Smooth muscle cell (in vitro differentiated cells): ENCODE results near the gene MRTO4. TPM values are rescaled to one million over a fixed set of nuclear protein-coding genes. Genes with fewer than 3 reads are reported as not detected.
A peak's percentile ranks its signal among the peaks of the same experiment; 100 is the strongest.

Source experiments
- DNase-seq: peaks from one replicate; lab custom pipeline; 2025; ENCODE audit not compliant: unreplicated experiment; lab: John Stamatoyannopoulos, UW
- H2AFZ ChIP-seq: fragments of 200-600 bp; sonication (generic); 2 replicates; pipeline ENCODE4 v1.6.0; 2016; ENCODE audit warnings: antibody characterized with exemption, low read depth, mild to moderate bottlenecking
- H3F3A ChIP-seq: fragments of 200-600 bp; sonication (generic); 2 replicates; pipeline ENCODE4 v1.6.0; 2017; ENCODE audit warnings: antibody characterized with exemption, low read depth
- H3K27ac ChIP-seq: fragments of 200-600 bp; sonication (generic); 2 replicates; pipeline ENCODE4 v1.5.1; 2016; ENCODE audit warnings: low read depth, mild to moderate bottlenecking
- H3K27me3 ChIP-seq: fragments of 200-600 bp; sonication (generic); 2 replicates; pipeline ENCODE4 v1.6.1; 2016; ENCODE audit warnings: low read depth, mild to moderate bottlenecking
- H3K36me3 ChIP-seq: fragments of 200-600 bp; sonication (generic); 2 replicates; pipeline ENCODE4 v1.5.1; 2016; ENCODE audit warnings: low read depth
- H3K4me1 ChIP-seq: fragments of 200-600 bp; sonication (generic); 2 replicates; pipeline ENCODE4 v1.5.1; 2016; ENCODE audit warnings: low read depth
- H3K4me2 ChIP-seq: fragments of 200-600 bp; sonication (generic); 2 replicates; pipeline ENCODE4 v1.6.0; 2016; ENCODE audit warnings: mild to moderate bottlenecking
- H3K4me3 ChIP-seq: fragments of 200-600 bp; sonication (generic); 2 replicates; pipeline ENCODE4 v1.5.1; 2016; ENCODE audit warnings: mild to moderate bottlenecking
- H3K79me2 ChIP-seq: fragments of 200-600 bp; sonication (generic); 2 replicates; pipeline ENCODE4 v1.6.0; 2016; ENCODE audit warnings: low read depth, mild to moderate bottlenecking
- H3K9ac ChIP-seq: fragments of 200-600 bp; sonication (generic); 2 replicates; pipeline ENCODE4 v1.6.0; 2016; ENCODE audit warnings: low read depth
- H3K9me3 ChIP-seq: fragments of 200-600 bp; sonication (generic); replicated peaks from 2 replicates; pipeline ENCODE4 v1.5.1; 2016; ENCODE audit warnings: low read depth
- H4K20me1 ChIP-seq: fragments of 200-600 bp; sonication (generic); 2 replicates; pipeline ENCODE4 v1.6.0; 2016; ENCODE audit warnings: low read depth
- WGBS: methylation state at CpG from one replicate; pipeline ENCODE4 v1.1.7; 2016; ENCODE audit warnings: low lambda C conversion rate; 5-methylcytosine and 5-hydroxymethylcytosine counted together
- polyA plus RNA-seq: library from polyadenylated mRNA; unstranded; fragments of >200 nt; fragmentation: Nextera tagmentation; extraction: Ambion mirVana; gene quantifications from 2 replicates; pipeline ENCODE4 v1.2.1, GENCODE V29; 2016
- total RNA-seq: library from RNA; depleted of rRNA; stranded (reverse); fragments of >200 nt; gene quantifications from 2 replicates; pipeline ENCODE4 v1.2.3, GENCODE V29; 2014
- TF ChIP-seq, protein P1 (sequence below): fragments of 200-600 bp; sonication (generic); IDR thresholded peaks from 2 replicates; pipeline ENCODE4 v1.5.1; 2017; ENCODE audit warnings: borderline replicate concordance, mild to moderate bottlenecking, antibody characterized with exemption; ENCODE audit not compliant: insufficient read depth, poor library complexity, severe bottlenecking

MRTO4 gene
- total RNA-seq (14.7 and 16.8 TPM in 2 replicates), polyA plus RNA-seq (25.1 and 29.8 TPM in 2 replicates)

DNA sequence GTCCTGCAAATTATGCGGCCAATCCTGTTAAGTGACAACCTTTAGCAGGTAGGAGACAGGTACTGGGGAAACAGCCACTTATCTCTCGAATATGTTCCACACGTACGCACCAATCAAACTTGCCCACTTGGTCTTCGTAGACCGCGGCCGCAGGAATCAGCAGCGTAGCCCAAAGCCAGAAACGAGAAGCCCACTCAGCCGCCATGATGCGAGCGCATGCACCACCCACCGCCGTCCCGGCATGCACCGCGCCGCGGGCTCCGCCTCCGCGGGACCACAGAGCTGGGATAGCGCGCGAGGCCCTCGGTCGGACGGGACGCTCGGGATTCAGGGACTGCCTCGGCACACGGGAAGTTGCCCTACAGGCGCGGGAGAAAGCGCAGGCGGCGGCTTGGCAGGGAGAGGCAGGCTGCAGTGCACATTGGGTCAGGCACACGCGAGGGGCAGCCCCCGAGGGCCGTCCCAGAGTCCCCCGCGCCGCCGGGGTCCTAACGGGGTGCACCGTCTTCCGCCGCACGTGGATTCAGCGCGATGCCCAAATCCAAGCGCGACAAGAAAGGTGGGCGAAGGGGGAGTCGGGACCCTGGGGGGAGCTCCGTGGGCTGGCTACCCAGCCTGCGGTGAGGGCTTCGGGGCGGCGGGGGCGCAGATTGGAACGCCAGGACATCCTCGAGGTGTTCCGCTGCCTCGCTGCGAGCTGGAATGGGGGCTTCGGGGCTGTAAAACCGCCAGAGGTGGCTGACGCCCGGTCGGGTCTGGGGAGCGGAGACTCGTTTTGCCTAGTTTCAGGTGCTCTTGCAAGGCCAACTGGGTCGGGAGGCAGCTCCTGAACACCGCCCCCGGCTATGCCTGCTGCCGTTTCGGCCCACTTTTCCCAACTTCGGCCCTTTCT, at the start of gene MRTO4, which contains the start of gene EMC1:
TSS of gene MRTO4 (plus strand) at position 501 of the 892 bp plus-strand sequence. CDS start at position 532, 31 bp downstream.
TSS of gene EMC1 (minus strand) at position 220 of the 892 bp plus-strand sequence. CDS start at position 205, 15 bp downstream.
- H3K79me2 ChIP-seq = peaks cover 81% of the 10 kb centered on the region
- peak within 1 kb of the TSS; percentile 97 for H3K4me3 ChIP-seq
- no peaks in the 10 kb centered on the region for H3K36me3 ChIP-seq
- H3K9me3 ChIP-seq = no peaks in the 10 kb centered on the region
- no peaks in the 10 kb centered on the region for H3K27me3 ChIP-seq
- H3K4me2 ChIP-seq = peak within 1 kb of the TSS; percentile 98
- peaks cover 21% of the 10 kb centered on the region for H3K4me1 ChIP-seq
- WGBS = under 1% methylated on average over 79 of the region's 81 CpGs
- TF ChIP-seq, protein P1, sequence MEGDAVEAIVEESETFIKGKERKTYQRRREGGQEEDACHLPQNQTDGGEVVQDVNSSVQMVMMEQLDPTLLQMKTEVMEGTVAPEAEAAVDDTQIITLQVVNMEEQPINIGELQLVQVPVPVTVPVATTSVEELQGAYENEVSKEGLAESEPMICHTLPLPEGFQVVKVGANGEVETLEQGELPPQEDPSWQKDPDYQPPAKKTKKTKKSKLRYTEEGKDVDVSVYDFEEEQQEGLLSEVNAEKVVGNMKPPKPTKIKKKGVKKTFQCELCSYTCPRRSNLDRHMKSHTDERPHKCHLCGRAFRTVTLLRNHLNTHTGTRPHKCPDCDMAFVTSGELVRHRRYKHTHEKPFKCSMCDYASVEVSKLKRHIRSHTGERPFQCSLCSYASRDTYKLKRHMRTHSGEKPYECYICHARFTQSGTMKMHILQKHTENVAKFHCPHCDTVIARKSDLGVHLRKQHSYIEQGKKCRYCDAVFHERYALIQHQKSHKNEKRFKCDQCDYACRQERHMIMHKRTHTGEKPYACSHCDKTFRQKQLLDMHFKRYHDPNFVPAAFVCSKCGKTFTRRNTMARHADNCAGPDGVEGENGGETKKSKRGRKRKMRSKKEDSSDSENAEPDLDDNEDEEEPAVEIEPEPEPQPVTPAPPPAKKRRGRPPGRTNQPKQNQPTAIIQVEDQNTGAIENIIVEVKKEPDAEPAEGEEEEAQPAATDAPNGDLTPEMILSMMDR = no peak
- DNase-seq = peak; percentile 69
- no peaks in the 10 kb centered on the region for H3F3A ChIP-seq
- peak within 1 kb of the TSS; percentile 92 for H3K27ac ChIP-seq
- H3K9ac ChIP-seq = peak within 1 kb of the TSS; percentile 94
- peak within 1 kb of the TSS; percentile 98 for H2AFZ ChIP-seq
- peaks cover 11% of the 10 kb centered on the region for H4K20me1 ChIP-seq

DNA sequence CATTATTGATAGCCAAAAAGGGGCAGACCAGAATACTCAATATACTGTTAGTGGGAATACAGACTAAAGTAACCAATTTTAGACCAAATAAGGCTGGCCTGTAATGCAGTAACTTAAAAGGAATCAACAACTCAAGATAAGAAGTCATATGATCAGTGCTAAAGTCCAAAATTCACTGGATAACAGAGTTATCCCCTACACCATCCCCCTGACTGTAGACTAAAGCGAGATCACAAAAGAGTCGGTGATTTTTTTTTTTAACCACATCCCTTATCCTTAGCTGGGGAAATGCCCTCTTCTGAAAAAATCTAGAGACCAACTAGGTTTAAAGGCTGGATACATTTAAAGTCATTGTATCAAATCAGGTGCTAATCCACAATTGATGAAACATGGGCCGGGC, 49.2 kb upstream of the MRTO4 start:
- Histone ChIP-seq H3K79me2 (peaks cover 87% of the 10 kb centered on the region), H3K27me3 (no peaks in the 10 kb centered on the region), H4K20me1 (peaks cover 97% of the 10 kb centered on the region), H3F3A (no peaks in the 10 kb centered on the region), H3K4me2 (no peak overlapping the region), H3K9me3 (no peaks in the 10 kb centered on the region), H3K27ac (no peak overlapping the region), H3K9ac (no peak overlapping the region), H3K4me3 (no peak overlapping the region), H3K4me1 (no peaks in the 10 kb centered on the region), H3K36me3 (peaks cover 18% of the 10 kb centered on the region), H2AFZ (no peak overlapping the region)
- TF ChIP-seq, protein P1 = no peak
- DNase-seq = no peak
- 72% methylated on average over 3 of the region's 3 CpGs for WGBS

DNA sequence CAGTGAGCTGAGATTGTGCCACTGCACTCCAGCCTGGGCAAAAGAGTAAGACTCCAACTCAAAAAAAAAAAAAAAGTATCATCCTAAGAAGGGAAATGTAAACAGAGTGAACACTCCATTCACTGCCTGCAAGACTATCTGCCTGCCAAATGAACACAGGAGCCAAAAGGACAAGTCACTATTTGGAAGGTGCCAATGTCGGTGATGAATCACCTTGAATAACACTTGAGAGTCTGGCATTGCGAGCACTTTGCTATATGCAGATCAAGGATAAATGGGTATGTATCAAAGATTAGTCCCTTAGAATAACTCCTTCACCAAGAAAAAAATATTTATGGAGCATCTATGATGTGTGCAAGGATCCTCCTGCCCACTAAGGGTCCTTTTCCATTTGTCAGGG, 48.2 kb upstream of the MRTO4 start:
- TF ChIP-seq, protein P1 = no peak
- no peaks in the 10 kb centered on the region for H3F3A ChIP-seq
- peaks cover 100% of the 10 kb centered on the region for H4K20me1 ChIP-seq
- no peaks in the 10 kb centered on the region for H3K9me3 ChIP-seq
- H2AFZ ChIP-seq = no peak overlapping the region
- no peak overlapping the region for H3K9ac ChIP-seq
- DNase-seq = no peak
- no peak overlapping the region for H3K4me3 ChIP-seq
- H3K36me3 ChIP-seq = peaks cover 8% of the 10 kb centered on the region
- H3K27ac ChIP-seq = no peak overlapping the region
- 96% methylated on average over 2 of the region's 2 CpGs for WGBS
- peaks cover 8% of the 10 kb centered on the region for H3K4me1 ChIP-seq
- no peak overlapping the region for H3K4me2 ChIP-seq
- no peaks in the 10 kb centered on the region for H3K27me3 ChIP-seq
- H3K79me2 ChIP-seq = peaks cover 97% of the 10 kb centered on the region
